Activated CD8-positive, alpha-beta T cell treated with anti-CD3 and anti-CD28 coated beads for 36 hours (primary cell): ENCODE measurements around the gene SLC36A4. TPM values are rescaled to one million over a fixed set of nuclear protein-coding genes. Genes with fewer than 3 reads are reported as not detected.

Experiments used
- ATAC-seq: fragments of 200-7000 bp; cut with Tn5 transposase; one replicate; pipeline ENCODE4 v1.10.0; 2021; ENCODE audit warnings: mild to moderate bottlenecking, moderate library complexity
- CTCF ChIA-PET: fragments of 350-600 bp; sonication (Branson Sonifier 250); formaldehyde crosslinking; loops from one replicate; lab custom pipeline; 2021; ENCODE audit warnings: antibody characterized with exemption; lab: Charles Lee
- POLR2A ChIA-PET: fragments of 350-600 bp; sonication (Branson Sonifier 250); formaldehyde crosslinking; loops from one replicate; lab custom pipeline; 2021; ENCODE audit warnings: antibody characterized with exemption; lab: Charles Lee
- DNase-seq: peaks from one replicate; pipeline ENCODE4 v3.0.0-alpha.2; 2020
- H3K27ac Mint-ChIP-seq: one replicate; pipeline ENCODE4 v1.8.0; 2021; ENCODE audit warnings: mild to moderate bottlenecking, mixed read lengths
- H3K27me3 Mint-ChIP-seq: one replicate; pipeline ENCODE4 v1.8.0; 2021; ENCODE audit warnings: mixed read lengths
- H3K36me3 Mint-ChIP-seq: one replicate; pipeline ENCODE4 v1.8.0; 2021; ENCODE audit warnings: low read depth, mixed read lengths
- H3K4me1 Mint-ChIP-seq: one replicate; pipeline ENCODE4 v1.8.0; 2021; ENCODE audit warnings: low read depth, mixed read lengths
- H3K4me3 Mint-ChIP-seq: one replicate; pipeline ENCODE4 v1.8.0; 2021; ENCODE audit warnings: mild to moderate bottlenecking, moderate library complexity, mixed read lengths
- H3K9me3 Mint-ChIP-seq: one replicate; pipeline ENCODE4 v1.8.0; 2021; ENCODE audit warnings: mixed read lengths
- CTCF ChIP-seq: fragments of 200-600 bp; IDR thresholded peaks from one replicate; pipeline ENCODE4 v1.8.0; 2022; ENCODE audit warnings: antibody characterized with exemption, mild to moderate bottlenecking
- intact Hi-C: fragments of 100-400 bp; cut with micrococcal nuclease; formaldehyde crosslinking; loops from one replicate; pipeline ENCODE4 v1.10.0; 2022
- total RNA-seq, 2 experiments: library from RNA; stranded (reverse); gene quantifications; one replicate each; pipeline ENCODE4 v1.2.3, GENCODE V29; 2021

The SLC36A4 gene
- total RNA-seq, 2 experiments from 2014 or later: 17.5 to 17.9 TPM

GRCh38 chr11:93212094-93212493 is 14.3 kb upstream of the SLC36A4 start:
- ATAC-seq: no peak
- POLR2A ChIA-PET: no interaction called here
- intact Hi-C loops: no loop called here
- Mint-ChIP-seq H3K36me3 (no peaks in the 10 kb centered on the region), H3K27ac (no peak overlapping the region), H3K4me1 (no peaks in the 10 kb centered on the region), H3K27me3 (peaks cover 7% of the 10 kb centered on the region), H3K4me3 (no peak overlapping the region), H3K9me3 (peaks cover 11% of the 10 kb centered on the region)
- no peak for DNase-seq
- CTCF ChIA-PET: interaction anchor here (1.2 kb wide), 1 partner anchor 270 kb away, joined by 3 read pairs; no protein-coding TSS in a partner anchor
- TF ChIP-seq CTCF: no peak

GRCh38 chr11:93209466-93209865 is 11.7 kb upstream of the SLC36A4 start:
- ATAC-seq (no peak), DNase-seq (no peak)
- Mint-ChIP-seq H3K27ac (no peak overlapping the region), H3K27me3 (peaks cover 11% of the 10 kb centered on the region), H3K9me3 (peaks cover 11% of the 10 kb centered on the region), H3K4me1 (no peaks in the 10 kb centered on the region), H3K36me3 (no peaks in the 10 kb centered on the region), H3K4me3 (no peak overlapping the region)
- POLR2A ChIA-PET: no interaction called here
- no peak for TF ChIP-seq CTCF
- CTCF ChIA-PET: no interaction called here
- intact Hi-C loops: no loop called here

- ChIA-PET CTCF (interaction anchor here (0.6 to 1.7 kb wide), 2 partner anchors 17 to 26 kb away, joined by 4 read pairs; no protein-coding TSS in a partner anchor), POLR2A (no interaction called here)
- Mint-ChIP-seq H3K27ac (no peak overlapping the region), H3K9me3 (peaks cover 11% of the 10 kb centered on the region), H3K4me3 (no peak overlapping the region), H3K4me1 (no peaks in the 10 kb centered on the region), H3K27me3 (peaks cover 14% of the 10 kb centered on the region), H3K36me3 (no peaks in the 10 kb centered on the region)
- no peak for DNase-seq
- no peak for TF ChIP-seq CTCF
- ATAC-seq: no peak
- intact Hi-C loops: no loop called here
These were observed 11.0 kb upstream of the SLC36A4 start for GRCh38 chr11:93208663-93209270.

- Mint-ChIP-seq H3K27me3 (peaks cover 2% of the 10 kb centered on the region), H3K27ac (no peak overlapping the region), H3K36me3 (peaks cover 2% of the 10 kb centered on the region), H3K4me3 (no peak overlapping the region), H3K9me3 (no peaks in the 10 kb centered on the region), H3K4me1 (peaks cover 14% of the 10 kb centered on the region)
- TF ChIP-seq CTCF: no peak
- DNase-seq (no peak), ATAC-seq (no peak)
- CTCF ChIA-PET: interaction anchor here (1.2 kb wide), 1 partner anchor 135 kb away, joined by 3 read pairs; no protein-coding TSS in a partner anchor
- intact Hi-C loops: no loop called here
- POLR2A ChIA-PET: no interaction called here
These were observed 1.8 kb upstream of the SLC36A4 start for GRCh38 chr11:93199616-93200015.

GRCh38 chr11:93198215-93198845 is 539 bp upstream of the SLC36A4 start:
- Mint-ChIP-seq H3K9me3 (no peaks in the 10 kb centered on the region), H3K4me1 (peaks cover 17% of the 10 kb centered on the region), H3K27me3 (no peaks in the 10 kb centered on the region), H3K27ac (peak overlapping the region; percentile 89), H3K36me3 (peaks cover 4% of the 10 kb centered on the region), H3K4me3 (peak overlapping the region; percentile 93)
- TF ChIP-seq CTCF: no peak
- intact Hi-C loops: no loop called here
- DNase-seq (no peak), ATAC-seq (no peak)
- ChIA-PET POLR2A (interaction anchor here (1.1 kb wide), 1 partner anchor 16 kb away, joined by 3 read pairs; no protein-coding TSS in a partner anchor), CTCF (interaction anchor here (1.2 kb wide), 1 partner anchor 134 kb away, joined by 3 read pairs; no protein-coding TSS in a partner anchor)
